Measurements from ENCODE around the gene RASA1. TPM values are rescaled to one million over a fixed set of nuclear protein-coding genes. Genes with fewer than 3 reads are reported as not detected.

Gene RASA1
- total RNA-seq, 4 donors from 2014 or later: 22.3 to 33.3 (median 28.2) TPM

DNA sequence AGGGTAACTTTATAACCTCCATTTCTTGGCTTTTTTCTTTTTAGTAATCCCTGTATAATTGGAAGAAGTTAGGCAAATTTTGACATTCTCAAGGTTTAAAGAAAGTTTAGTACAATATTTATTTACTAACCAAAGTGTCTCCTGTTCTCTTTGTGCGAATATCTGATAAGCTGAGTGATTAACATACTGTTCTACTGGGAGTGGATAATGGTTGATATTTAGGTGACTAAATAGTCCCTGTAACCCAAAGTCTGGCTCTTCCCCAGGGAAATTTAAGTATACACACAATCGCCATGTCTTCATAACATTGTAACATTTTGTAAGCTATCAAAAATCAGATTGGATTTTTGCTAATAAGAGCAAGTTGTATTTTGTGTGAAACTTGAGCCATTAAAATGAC, 105.0 kb downstream of the RASA1 start:
- intact Hi-C loops (cut with DNase I; ENCODE audit: low total_unique reads) (no loop called here), in situ Hi-C loops (cut with MboI; ENCODE audit: low pct_ligation_motif_present in 1 of 4, low pct_unique_long_range_greater_than_20kb in 1 of 4, low sequenced_read_pairs in 3 of 4) (no loop called here)
- no peak overlapping the region for H3K27ac ChIP-seq
- H3K27me3 ChIP-seq: no peaks in the 10 kb centered on the region
- H3K4me3 ChIP-seq: no peak overlapping the region
- no peaks in the 10 kb centered on the region for H3K4me1 ChIP-seq
- H3K9me3 ChIP-seq: no peaks in the 10 kb centered on the region
- WGBS, 2 donors (ENCODE audit: low coverage in 1 of 2): 89 to 93% methylated on average over 2 of the region's 2 CpGs
- DNase-seq: no peak
- TF ChIP-seq CTCF (IDR thresholded peaks at IDR 0.05) (no peak), POLR2A (IDR thresholded peaks at IDR 0.05) (no peak), EP300 (IDR thresholded peaks at IDR 0.05; ENCODE audit: low read depth) (no peak), POLR2AphosphoS5 (IDR thresholded peaks at IDR 0.05) (no peak)
- H3K36me3 ChIP-seq: peaks cover 0 to 55% (median 25%) of the 10 kb centered on the region in 4 donors

DNA sequence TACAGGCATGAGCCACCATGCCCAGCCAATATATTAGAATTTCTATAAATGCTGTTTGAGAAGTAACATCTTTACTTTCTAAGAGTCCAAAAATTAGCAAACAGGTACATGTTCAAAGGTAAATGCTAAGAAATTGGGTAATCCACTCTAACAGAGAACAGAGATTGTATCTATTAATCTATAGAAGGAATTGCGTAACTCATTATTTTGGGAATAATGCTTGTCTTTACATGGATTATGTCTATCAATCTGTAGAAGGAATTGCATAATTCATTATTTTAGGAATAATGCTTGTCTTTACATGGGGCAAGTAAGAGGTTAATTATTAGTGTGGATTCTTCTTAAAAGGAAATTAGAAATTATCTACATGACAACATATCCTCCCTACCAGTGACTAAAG, 114.5 kb downstream of the RASA1 start:
- TF ChIP-seq CTCF (IDR thresholded peaks at IDR 0.05): no peak
- no peak for TF ChIP-seq POLR2A (IDR thresholded peaks at IDR 0.05)
- TF ChIP-seq POLR2AphosphoS5 (IDR thresholded peaks at IDR 0.05): no peak
- no peak for TF ChIP-seq EP300 (IDR thresholded peaks at IDR 0.05; ENCODE audit: low read depth)
- peaks cover 0 to 53% (median 12%) of the 10 kb centered on the region in 4 donors for H3K36me3 ChIP-seq
- H3K27me3 ChIP-seq: no peaks in the 10 kb centered on the region
- H3K4me3 ChIP-seq: no peak overlapping the region
- intact Hi-C loops (cut with DNase I; ENCODE audit: low total_unique reads): no loop called here
- no peak for DNase-seq
- H3K27ac ChIP-seq: no peak overlapping the region
- H3K4me1 ChIP-seq: peaks cover 0 to 3% (median 0%) of the 10 kb centered on the region in 4 donors
- in situ Hi-C loops (cut with MboI; ENCODE audit: low pct_ligation_motif_present in 1 of 4, low pct_unique_long_range_greater_than_20kb in 1 of 4, low sequenced_read_pairs in 3 of 4): loop anchor here in 1 of 4 donors (25.0 kb wide), 2 partner anchors 120 to 320 kb away; partner anchors contain the start of gene RASA1
- H3K9me3 ChIP-seq: no peaks in the 10 kb centered on the region
- WGBS, 2 donors (ENCODE audit: low coverage in 1 of 2): 98% methylated on average over 1 of the region's 1 CpG; no CpG with 5 or more reads in 1 of the 2 donors

- H3K36me3 ChIP-seq: peaks cover 0 to 55% (median 11%) of the 10 kb centered on the region in 4 donors
- 74 to 87% methylated on average over 1 of the region's 1 CpG for WGBS, 2 donors (ENCODE audit: low coverage in 1 of 2)
Observed at GRCh38 chr5:87383216-87383615, 115.5 kb downstream of the RASA1 start.

DNA sequence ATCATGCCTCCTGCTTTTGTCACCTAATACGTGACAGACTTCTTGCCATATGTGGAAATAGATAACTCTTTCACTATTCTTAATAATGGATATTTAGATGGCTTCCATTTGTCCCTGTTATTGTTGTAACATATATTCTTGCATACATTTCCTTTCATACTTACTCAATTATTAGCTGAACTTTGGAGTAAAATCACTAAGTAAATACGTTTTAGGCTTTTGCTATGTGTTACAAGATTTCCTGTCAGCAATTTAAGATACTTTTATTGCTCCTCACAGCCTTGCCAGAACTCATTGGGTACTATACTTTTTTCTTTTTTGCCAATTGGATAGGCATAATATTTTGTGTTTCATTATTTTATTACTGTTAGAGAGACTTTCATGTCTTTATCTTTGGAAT, 118.1 kb downstream of the RASA1 start:
- Histone ChIP-seq H3K27ac (no peak overlapping the region), H3K27me3 (no peaks in the 10 kb centered on the region), H3K36me3 (peaks cover 0 to 63% (median 17%) of the 10 kb centered on the region in 4 donors), H3K4me3 (no peak overlapping the region), H3K4me1 (peaks cover 0 to 3% (median 0%) of the 10 kb centered on the region in 4 donors), H3K9me3 (no peaks in the 10 kb centered on the region)
- DNase-seq: no peak
- in situ Hi-C loops (cut with MboI; ENCODE audit: low pct_ligation_motif_present in 1 of 4, low pct_unique_long_range_greater_than_20kb in 1 of 4, low sequenced_read_pairs in 3 of 4): loop anchor here in 1 of 4 donors (25.0 kb wide), 2 partner anchors 124 to 324 kb away; partner anchors contain the start of gene RASA1
- 67 to 69% methylated on average over 2 of the region's 2 CpGs for WGBS, 2 donors (ENCODE audit: low coverage in 1 of 2)
- intact Hi-C loops (cut with DNase I; ENCODE audit: low total_unique reads): no loop called here
- no peak for TF ChIP-seq CTCF (IDR thresholded peaks at IDR 0.05)
- no peak for TF ChIP-seq EP300 (IDR thresholded peaks at IDR 0.05; ENCODE audit: low read depth)
- TF ChIP-seq POLR2A (IDR thresholded peaks at IDR 0.05): no peak
- TF ChIP-seq POLR2AphosphoS5 (IDR thresholded peaks at IDR 0.05): no peak

More at GRCh38 chr5:87383216-87383615, 115.5 kb downstream of the RASA1 start:
- no peak for DNase-seq
- no peak overlapping the region for H3K27ac ChIP-seq
- H3K9me3 ChIP-seq: no peaks in the 10 kb centered on the region
- in situ Hi-C loops (cut with MboI; ENCODE audit: low pct_ligation_motif_present in 1 of 4, low pct_unique_long_range_greater_than_20kb in 1 of 4, low sequenced_read_pairs in 3 of 4): loop anchor here in 1 of 4 donors (25.0 kb wide), 2 partner anchors 121 to 321 kb away; partner anchors contain the start of gene RASA1
- H3K4me3 ChIP-seq: no peak overlapping the region
- TF ChIP-seq EP300 (IDR thresholded peaks at IDR 0.05; ENCODE audit: low read depth) (no peak), CTCF (IDR thresholded peaks at IDR 0.05) (no peak), POLR2AphosphoS5 (IDR thresholded peaks at IDR 0.05) (no peak), POLR2A (IDR thresholded peaks at IDR 0.05) (no peak)
- H3K4me1 ChIP-seq: peaks cover 0 to 3% (median 0%) of the 10 kb centered on the region in 4 donors
- no peaks in the 10 kb centered on the region for H3K27me3 ChIP-seq
- intact Hi-C loops (cut with DNase I; ENCODE audit: low total_unique reads): no loop called here
